HepG2 (cell line): ENCODE data around the gene SELENOS. TPM values are rescaled to one million over a fixed set of nuclear protein-coding genes. Genes with fewer than 3 reads are reported as not detected.

Source experiments
- ARNT ChIP-seq: fragments of 450-650 bp; IDR thresholded peaks from 2 replicates; pipeline ENCODE4 v1.6.1; 2017
- ATF6 ChIP-seq: sonication (generic); formaldehyde crosslinking; conservative IDR thresholded peaks from 2 replicates; pipeline ENCODE4 v1.4.0; 2020; ENCODE audit warnings: missing genetic modification reagents
- ATF7-NPFF ChIP-seq: sonication (generic); formaldehyde crosslinking; IDR thresholded peaks from 2 replicates; pipeline ENCODE4 v1.8.1; 2023; ENCODE audit warnings: mild to moderate bottlenecking, low read depth, missing genetic modification reagents, moderate library complexity
- BCL3 ChIP-seq: sonication (generic); formaldehyde crosslinking; IDR thresholded peaks from 2 replicates; pipeline ENCODE4 v1.5.1; 2020; ENCODE audit warnings: mild to moderate bottlenecking, missing genetic modification reagents, moderate library complexity
- BRD4 ChIP-seq: sonication (generic); formaldehyde crosslinking; IDR thresholded peaks from 2 replicates; pipeline ENCODE4 v1.4.0; 2020; ENCODE audit warnings: missing genetic modification reagents
- CC2D1A ChIP-seq: sonication (generic); formaldehyde crosslinking; IDR thresholded peaks from 2 replicates; pipeline ENCODE4 v1.8.1; 2023; ENCODE audit warnings: mild to moderate bottlenecking, missing genetic modification reagents
- DMAP1 ChIP-seq: IDR thresholded peaks from 2 replicates; pipeline ENCODE4 v1.6.1; 2016
- HDAC6 ChIP-seq: fragments of 200-600 bp; sonication (generic); IDR thresholded peaks from 2 replicates; pipeline ENCODE4 v1.7.0; 2017; ENCODE audit warnings: mild to moderate bottlenecking, antibody characterized with exemption, low read length, low read depth
- HNF4A ChIP-seq: sonication (generic); formaldehyde crosslinking; IDR thresholded peaks from 2 replicates; pipeline ENCODE4 v1.4.0; 2020; ENCODE audit warnings: missing genetic modification reagents
- LRRFIP1 ChIP-seq: sonication (generic); formaldehyde crosslinking; conservative IDR thresholded peaks from 2 replicates; pipeline ENCODE4 v1.4.0; 2020; ENCODE audit warnings: missing genetic modification reagents
- MEF2D ChIP-seq: sonication (generic); formaldehyde crosslinking; IDR thresholded peaks from 2 replicates; pipeline ENCODE4 v1.5.1; 2020; ENCODE audit warnings: mild to moderate bottlenecking, missing genetic modification reagents
- MTA1 ChIP-seq: sonication (generic); formaldehyde crosslinking; IDR thresholded peaks from 2 replicates; pipeline ENCODE4 v1.4.0; 2020; ENCODE audit warnings: missing genetic modification reagents, mild to moderate bottlenecking, borderline replicate concordance
- PHF5A ChIP-seq: IDR thresholded peaks from one replicate; pipeline ENCODE4 v1.6.1; 2018; ENCODE audit warnings: low read depth, missing genetic modification reagents; ENCODE audit not compliant: unreplicated experiment
- PITX1 ChIP-seq: sonication (generic); formaldehyde crosslinking; IDR thresholded peaks from 2 replicates; pipeline ENCODE4 v1.5.1; 2020; ENCODE audit warnings: mild to moderate bottlenecking, missing genetic modification reagents
- RAD21 ChIP-seq: fragments of 450-650 bp; formaldehyde crosslinking; IDR thresholded peaks from 2 replicates; pipeline ENCODE4 v1.5.0; 2020; ENCODE audit warnings: mild to moderate bottlenecking
- RAD51 ChIP-seq: fragments of 450-650 bp; IDR thresholded peaks from 2 replicates; pipeline ENCODE4 v1.6.1; 2016; ENCODE audit warnings: borderline replicate concordance
- TCF12 ChIP-seq, 2 experiments: fragments of 450-650 bp in 1 of 2; sonication (generic) in 1 of 2; formaldehyde crosslinking in 1 of 2; IDR thresholded peaks; 2 replicates each; pipeline versions ENCODE4 v1.6.1 to v1.8.0; 2017 to 2022; ENCODE audit warnings: antibody characterized with exemption in 1 of 2, mild to moderate bottlenecking in 1 of 2, missing genetic modification reagents in 1 of 2, moderate library complexity in 1 of 2
- TSC22D2 ChIP-seq: sonication (generic); formaldehyde crosslinking; IDR thresholded peaks from 2 replicates; pipeline ENCODE4 v1.5.1; 2020; ENCODE audit warnings: missing genetic modification reagents, mild to moderate bottlenecking, borderline replicate concordance
- YY1 ChIP-seq: IDR thresholded peaks from 2 replicates; pipeline ENCODE4 v1.6.1; 2011; ENCODE audit warnings: low read length, low read depth, moderate library complexity, mild to moderate bottlenecking; ENCODE audit not compliant: insufficient read depth, insufficient replicate concordance
- ZFP91 ChIP-seq: sonication (generic); formaldehyde crosslinking; IDR thresholded peaks from 2 replicates; pipeline ENCODE4 v1.9.0; 2022; ENCODE audit warnings: missing genetic modification reagents, mild to moderate bottlenecking, borderline replicate concordance
- ZNF180 ChIP-seq: sonication (generic); formaldehyde crosslinking; IDR thresholded peaks from 2 replicates; pipeline ENCODE4 v1.4.0; 2020; ENCODE audit warnings: low read depth, missing genetic modification reagents, borderline replicate concordance
- ZSCAN22 ChIP-seq: sonication (generic); formaldehyde crosslinking; IDR thresholded peaks from 2 replicates; pipeline ENCODE4 v1.4.0; 2020; ENCODE audit warnings: mild to moderate bottlenecking, missing genetic modification reagents
- polyA plus RNA-seq, 8 experiments: library from polyadenylated mRNA; depleted of rRNA in 3 of 8; stranded (reverse) in 7 of 8; unstranded in 1 of 8; fragments of >200 nt; fragmentation: Illumina TruSeq in 4 of 8; extraction: Trizol in 4 of 8; gene quantifications; 2 replicates each; pipeline versions ENCODE4 v1.2.1 to v1.2.3, GENCODE V29; 2011 to 2016; ENCODE audit warnings: low read depth in 4 of 8, missing spikeins in 1 of 8, mixed read lengths in 1 of 8; ENCODE audit not compliant: insufficient read depth in 1 of 8
- total RNA-seq, 5 experiments: library from RNA; depleted of rRNA; stranded (reverse); fragments of >200 nt; fragmentation: Illumina TruSeq; extraction: Trizol; gene quantifications; 2 replicates each; pipeline ENCODE4 v1.2.3, GENCODE V29; 2016; ENCODE audit warnings: low read depth in 1 of 5

The SELENOS gene
- total and polyA plus RNA-seq, 2 of the 13 experiments (the other 11 are each of a cell fraction or from before 2014, with no cell fraction given) = 63.0 to 66.1 TPM

GRCh38 chr15:101294731-101295606, 17.7 kb upstream of the SELENOS start, which contains the start of gene SNRPA1 (continued):
- TF ChIP-seq BCL3 (CRISPR knock-in tag) = no peak; the same call in 1 of the 2 replicates
- TF ChIP-seq MTA1 = peak; percentile 93; the same call in 1 of the 2 replicates
- no peak for TF ChIP-seq TCF12 (IDR thresholded peaks at IDR 0.05)
- 0 out of 2 replicates have a peak, but pooled peaks have one; percentile 75 for TF ChIP-seq TCF12 (CRISPR knock-in tag; IDR thresholded peaks at IDR 0.05)
- TF ChIP-seq ZFP91 (CRISPR knock-in tag) = peak; percentile 97
- TF ChIP-seq BRD4 (CRISPR knock-in tag) = peak; percentile 71
- TF ChIP-seq RAD51 = no peak
- TF ChIP-seq LRRFIP1 (CRISPR knock-in tag) = no peak
- TF ChIP-seq DMAP1 (CRISPR knock-in tag) = peak; percentile 95
- peak; percentile 28; the same call in 1 of the 2 replicates for TF ChIP-seq PITX1 (CRISPR knock-in tag)
- peak; percentile 29; the same call in 1 of the 2 replicates for TF ChIP-seq ZSCAN22
- TF ChIP-seq ARNT = no peak
- peak; percentile 95 for TF ChIP-seq PHF5A
- TF ChIP-seq ATF6 (CRISPR knock-in tag) = no peak
- TF ChIP-seq ZNF180 = no peak
- TF ChIP-seq TSC22D2 = no peak
- TF ChIP-seq ATF7-NPFF = peak; percentile 84
- no peak for TF ChIP-seq HDAC6
- peak; percentile 65 for TF ChIP-seq MEF2D (CRISPR knock-in tag)
- peak; percentile 90 for TF ChIP-seq YY1
- no peak for TF ChIP-seq RAD21
- TF ChIP-seq CC2D1A (CRISPR knock-in tag) = 0 out of 2 replicates have a peak, but pooled peaks have one; percentile 53
- TF ChIP-seq HNF4A (CRISPR knock-in tag) = peak; percentile 28; the same call in 1 of the 2 replicates
